ENCODE results near the gene TMEM181. TPM values are rescaled to one million over a fixed set of nuclear protein-coding genes. Genes with fewer than 3 reads are reported as not detected.

TMEM181 gene
- polyA plus RNA-seq, 1 of the 3 experiments (the other 2 are of a cell fraction): 19.5 TPM

DNA sequence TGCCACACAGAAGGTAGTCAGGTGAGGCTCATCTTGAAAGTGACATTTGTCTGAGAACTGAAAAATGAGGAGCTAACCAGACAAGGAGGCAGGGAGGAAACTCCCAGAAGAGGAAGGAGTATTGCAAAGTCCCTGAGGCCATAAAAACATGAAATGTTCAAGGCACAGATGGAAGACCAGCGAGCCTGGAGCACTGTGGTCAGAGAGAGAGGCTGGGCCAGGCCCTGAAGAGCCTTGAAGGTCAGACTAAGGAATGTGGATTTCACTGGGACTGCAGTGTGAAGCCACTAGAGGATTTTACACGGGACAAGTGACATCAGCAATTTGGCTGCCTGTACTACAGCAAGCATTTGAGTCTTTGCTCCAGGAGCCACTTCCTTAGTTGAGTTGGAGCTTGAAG lies 21.1 kb upstream of the TMEM181 start:
- H3K36me3 ChIP-seq (replicated peaks in 1 of 2; ENCODE audit: control insufficient read depth in 1 of 2, insufficient read depth in 2 of 2, low read length in 1 of 2): no peaks in the 10 kb centered on the region
- WGBS (ENCODE audit: low lambda C conversion rate): 90% methylated on average over 1 of the region's 2 CpGs
- no peaks in the 10 kb centered on the region for H3K27me3 ChIP-seq (ENCODE audit: insufficient read depth)
- no peak overlapping the region for H3K4me2 ChIP-seq
- no peak overlapping the region for H3K9ac ChIP-seq
- CTCF ChIA-PET: interaction anchor here (0.9 to 1.2 kb wide), 6 partner anchors 10 to 324 kb away, joined by 3 to 4 read pairs (median 3); no protein-coding TSS in a partner anchor
- H3K4me3 ChIP-seq (ENCODE audit: low read depth in 2 of 2, low read length in 1 of 2): no peak overlapping the region
- H3K27ac ChIP-seq (ENCODE audit: low read depth in 2 of 2, low read length in 1 of 2): no peak overlapping the region
- H3K9me3 ChIP-seq: no peaks in the 10 kb centered on the region
- no peaks in the 10 kb centered on the region for H3K79me2 ChIP-seq (ENCODE audit: insufficient read depth)
- H4K20me1 ChIP-seq (ENCODE audit: insufficient read depth): no peaks in the 10 kb centered on the region
- no peaks in the 10 kb centered on the region for H3K9me2 ChIP-seq
- DNase-seq: no peak
- POLR2A ChIA-PET: interaction anchor here (0.9 kb wide), 1 partner anchor 32 kb away, joined by 3 read pairs; no protein-coding TSS in a partner anchor
- no peak for TF ChIP-seq MXI1 (IDR thresholded peaks at IDR 0.05; ENCODE audit: low read depth, low read length)
- no peak for TF ChIP-seq YY1 (IDR thresholded peaks at IDR 0.05; ENCODE audit: low read depth)
- no peak for TF ChIP-seq ZBTB33 (IDR thresholded peaks at IDR 0.05; ENCODE audit: borderline replicate concordance, low read depth)
- TF ChIP-seq SMC3 (IDR thresholded peaks at IDR 0.05; ENCODE audit: low read depth, low read length): no peak
- TF ChIP-seq TEAD4 (IDR thresholded peaks at IDR 0.05; ENCODE audit: borderline replicate concordance, insufficient read depth): no peak
- TF ChIP-seq FOSL2 (IDR thresholded peaks at IDR 0.05; ENCODE audit: borderline replicate concordance, low read depth): no peak
- no peak for TF ChIP-seq TAF1 (IDR thresholded peaks at IDR 0.05; ENCODE audit: borderline replicate concordance, low read depth, low read length)
- TF ChIP-seq IRF3 (IDR thresholded peaks at IDR 0.05; ENCODE audit: low read depth, low read length): no peak
- no peak for TF ChIP-seq CTCF (IDR thresholded peaks at IDR 0.05)
- TF ChIP-seq, protein P1, sequence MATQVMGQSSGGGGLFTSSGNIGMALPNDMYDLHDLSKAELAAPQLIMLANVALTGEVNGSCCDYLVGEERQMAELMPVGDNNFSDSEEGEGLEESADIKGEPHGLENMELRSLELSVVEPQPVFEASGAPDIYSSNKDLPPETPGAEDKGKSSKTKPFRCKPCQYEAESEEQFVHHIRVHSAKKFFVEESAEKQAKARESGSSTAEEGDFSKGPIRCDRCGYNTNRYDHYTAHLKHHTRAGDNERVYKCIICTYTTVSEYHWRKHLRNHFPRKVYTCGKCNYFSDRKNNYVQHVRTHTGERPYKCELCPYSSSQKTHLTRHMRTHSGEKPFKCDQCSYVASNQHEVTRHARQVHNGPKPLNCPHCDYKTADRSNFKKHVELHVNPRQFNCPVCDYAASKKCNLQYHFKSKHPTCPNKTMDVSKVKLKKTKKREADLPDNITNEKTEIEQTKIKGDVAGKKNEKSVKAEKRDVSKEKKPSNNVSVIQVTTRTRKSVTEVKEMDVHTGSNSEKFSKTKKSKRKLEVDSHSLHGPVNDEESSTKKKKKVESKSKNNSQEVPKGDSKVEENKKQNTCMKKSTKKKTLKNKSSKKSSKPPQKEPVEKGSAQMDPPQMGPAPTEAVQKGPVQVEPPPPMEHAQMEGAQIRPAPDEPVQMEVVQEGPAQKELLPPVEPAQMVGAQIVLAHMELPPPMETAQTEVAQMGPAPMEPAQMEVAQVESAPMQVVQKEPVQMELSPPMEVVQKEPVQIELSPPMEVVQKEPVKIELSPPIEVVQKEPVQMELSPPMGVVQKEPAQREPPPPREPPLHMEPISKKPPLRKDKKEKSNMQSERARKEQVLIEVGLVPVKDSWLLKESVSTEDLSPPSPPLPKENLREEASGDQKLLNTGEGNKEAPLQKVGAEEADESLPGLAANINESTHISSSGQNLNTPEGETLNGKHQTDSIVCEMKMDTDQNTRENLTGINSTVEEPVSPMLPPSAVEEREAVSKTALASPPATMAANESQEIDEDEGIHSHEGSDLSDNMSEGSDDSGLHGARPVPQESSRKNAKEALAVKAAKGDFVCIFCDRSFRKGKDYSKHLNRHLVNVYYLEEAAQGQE (IDR thresholded peaks at IDR 0.05; ENCODE audit: low read depth, low read length): no peak
- TF ChIP-seq RAD21 (IDR thresholded peaks at IDR 0.05; ENCODE audit: low read length): no peak
- TF ChIP-seq MEF2A (IDR thresholded peaks at IDR 0.05; ENCODE audit: borderline replicate concordance, low read depth): no peak
- TF ChIP-seq CHD2 (IDR thresholded peaks at IDR 0.05; ENCODE audit: low read length, partially characterized antibody): no peak
- no peak for TF ChIP-seq RXRA (IDR thresholded peaks at IDR 0.05; ENCODE audit: borderline replicate concordance, low read depth)
- no peak for TF ChIP-seq FOXM1 (IDR thresholded peaks at IDR 0.05; ENCODE audit: low read depth)
- no peak for TF ChIP-seq TCF12 (IDR thresholded peaks at IDR 0.05)
- TF ChIP-seq, protein P2, sequence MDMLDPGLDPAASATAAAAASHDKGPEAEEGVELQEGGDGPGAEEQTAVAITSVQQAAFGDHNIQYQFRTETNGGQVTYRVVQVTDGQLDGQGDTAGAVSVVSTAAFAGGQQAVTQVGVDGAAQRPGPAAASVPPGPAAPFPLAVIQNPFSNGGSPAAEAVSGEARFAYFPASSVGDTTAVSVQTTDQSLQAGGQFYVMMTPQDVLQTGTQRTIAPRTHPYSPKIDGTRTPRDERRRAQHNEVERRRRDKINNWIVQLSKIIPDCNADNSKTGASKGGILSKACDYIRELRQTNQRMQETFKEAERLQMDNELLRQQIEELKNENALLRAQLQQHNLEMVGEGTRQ (IDR thresholded peaks at IDR 0.05; ENCODE audit: borderline replicate concordance, low read depth, low read length): no peak
- no peak for TF ChIP-seq POLR2AphosphoS5 (IDR thresholded peaks at IDR 0.05; ENCODE audit: low read depth, low read length)
- TF ChIP-seq RFX5 (IDR thresholded peaks at IDR 0.05; ENCODE audit: low read length): no peak
- no peak overlapping the region for H2AFZ ChIP-seq (ENCODE audit: low read depth)
- H3K4me1 ChIP-seq (ENCODE audit: control insufficient read depth in 1 of 2, insufficient read depth in 2 of 2, low read depth in 1 of 2, low read length in 1 of 2): peaks cover 0 to 14% of the 10 kb centered on the region in 2 experiments; a peak in 1 of 4 replicates
- H3F3A ChIP-seq (replicated peaks; ENCODE audit: insufficient read depth): no peaks in the 10 kb centered on the region
